Stimulated activated memory B cell treated with anti-CD40 and anti-IgM and Interleukin-4, amounts not matched to agents 10 μg/mL and 1 μg/mL and 100 μg/mL, for 72 hours (primary cell): ENCODE data around the gene ANKRD10.
A peak's percentile ranks its signal among the peaks of the same experiment; 100 is the strongest.

ENCODE experiments used
- ATAC-seq: fragments of 150-1000 bp; cut with Tn5 transposase; 2 replicates; pipeline ENCODE4 v1.10.0; 2021
- H3K27ac Mint-ChIP-seq: one replicate; pipeline ENCODE4 v1.8.0; 2022; ENCODE audit warnings: mild to moderate bottlenecking, mixed read lengths
- H3K27me3 Mint-ChIP-seq: one replicate; pipeline ENCODE4 v1.8.0; 2022; ENCODE audit warnings: mixed read lengths
- H3K36me3 Mint-ChIP-seq: one replicate; pipeline ENCODE4 v1.8.0; 2022; ENCODE audit warnings: mixed read lengths
- H3K4me1 Mint-ChIP-seq: one replicate; pipeline ENCODE4 v1.8.0; 2022; ENCODE audit warnings: mixed read lengths
- H3K4me3 Mint-ChIP-seq: one replicate; pipeline ENCODE4 v1.8.0; 2022; ENCODE audit warnings: mild to moderate bottlenecking, moderate library complexity, mixed read lengths
- H3K9me3 Mint-ChIP-seq: one replicate; pipeline ENCODE4 v1.8.0; 2022; ENCODE audit warnings: mixed read lengths

The ANKRD10 gene

GRCh38 chr13:110872768-110873638 lies 41.9 kb downstream of the ANKRD10 start:
- no peak overlapping the region for H3K27ac Mint-ChIP-seq
- H3K36me3 Mint-ChIP-seq: no peaks in the 10 kb centered on the region
- H3K9me3 Mint-ChIP-seq: no peaks in the 10 kb centered on the region
- no peak overlapping the region for H3K4me3 Mint-ChIP-seq
- H3K27me3 Mint-ChIP-seq: peaks cover 30% of the 10 kb centered on the region
- peaks cover 6% of the 10 kb centered on the region for H3K4me1 Mint-ChIP-seq
- no peak for ATAC-seq

GRCh38 chr13:110872034-110872767 lies 42.7 kb downstream of the ANKRD10 start:
- peaks cover 6% of the 10 kb centered on the region for H3K4me1 Mint-ChIP-seq
- peak; percentile 25 for ATAC-seq
- peaks cover 38% of the 10 kb centered on the region for H3K27me3 Mint-ChIP-seq

GRCh38 chr13:110869805-110870706 lies 44.8 kb downstream of the ANKRD10 start:
- peaks cover 4% of the 10 kb centered on the region for H3K9me3 Mint-ChIP-seq
- H3K4me3 Mint-ChIP-seq: no peak overlapping the region
- ATAC-seq: no peak
- peaks cover 49% of the 10 kb centered on the region for H3K27me3 Mint-ChIP-seq
- no peak overlapping the region for H3K27ac Mint-ChIP-seq
- peaks cover 6% of the 10 kb centered on the region for H3K4me1 Mint-ChIP-seq
- no peaks in the 10 kb centered on the region for H3K36me3 Mint-ChIP-seq

More at GRCh38 chr13:110872034-110872767, 42.7 kb downstream of the ANKRD10 start:
- no peaks in the 10 kb centered on the region for H3K36me3 Mint-ChIP-seq
- no peak overlapping the region for H3K4me3 Mint-ChIP-seq
- no peak overlapping the region for H3K27ac Mint-ChIP-seq
- H3K9me3 Mint-ChIP-seq: no peaks in the 10 kb centered on the region

GRCh38 chr13:110869231-110869804 lies 45.6 kb downstream of the ANKRD10 start:
- Mint-ChIP-seq H3K9me3 (peaks cover 4% of the 10 kb centered on the region), H3K4me1 (peaks cover 6% of the 10 kb centered on the region), H3K27ac (no peak overlapping the region), H3K4me3 (no peak overlapping the region), H3K27me3 (peaks cover 56% of the 10 kb centered on the region), H3K36me3 (no peaks in the 10 kb centered on the region)
- no peak for ATAC-seq

- H3K36me3 Mint-ChIP-seq: no peaks in the 10 kb centered on the region
- peaks cover 6% of the 10 kb centered on the region for H3K4me1 Mint-ChIP-seq
- no peak overlapping the region for H3K27ac Mint-ChIP-seq
- H3K27me3 Mint-ChIP-seq: peaks cover 62% of the 10 kb centered on the region
- peaks cover 4% of the 10 kb centered on the region for H3K9me3 Mint-ChIP-seq
- no peak for ATAC-seq
- H3K4me3 Mint-ChIP-seq: no peak overlapping the region
These were observed 46.1 kb downstream of the ANKRD10 start for GRCh38 chr13:110868720-110869119.

GRCh38 chr13:110867380-110867779 lies 47.5 kb downstream of the ANKRD10 start:
- no peak for ATAC-seq
- Mint-ChIP-seq H3K9me3 (peaks cover 4% of the 10 kb centered on the region), H3K36me3 (no peaks in the 10 kb centered on the region), H3K4me3 (no peak overlapping the region), H3K27me3 (peaks cover 68% of the 10 kb centered on the region), H3K4me1 (peaks cover 6% of the 10 kb centered on the region), H3K27ac (no peak overlapping the region)

GRCh38 chr13:110866491-110867170 lies 48.2 kb downstream of the ANKRD10 start:
- H3K9me3 Mint-ChIP-seq: peaks cover 4% of the 10 kb centered on the region
- H3K27ac Mint-ChIP-seq: no peak overlapping the region
- peaks cover 68% of the 10 kb centered on the region for H3K27me3 Mint-ChIP-seq
- H3K4me3 Mint-ChIP-seq: no peak overlapping the region
- peaks cover 6% of the 10 kb centered on the region for H3K4me1 Mint-ChIP-seq
- H3K36me3 Mint-ChIP-seq: no peaks in the 10 kb centered on the region
- ATAC-seq: no peak

- no peak overlapping the region for H3K27ac Mint-ChIP-seq
- H3K4me3 Mint-ChIP-seq: no peak overlapping the region
- H3K4me1 Mint-ChIP-seq: no peaks in the 10 kb centered on the region
- H3K9me3 Mint-ChIP-seq: peaks cover 4% of the 10 kb centered on the region
- no peaks in the 10 kb centered on the region for H3K36me3 Mint-ChIP-seq
- no peak for ATAC-seq
- peaks cover 45% of the 10 kb centered on the region for H3K27me3 Mint-ChIP-seq
These were observed 51.2 kb downstream of the ANKRD10 start for GRCh38 chr13:110863685-110864084.

- H3K4me3 Mint-ChIP-seq: no peak overlapping the region
- no peaks in the 10 kb centered on the region for H3K36me3 Mint-ChIP-seq
- H3K27ac Mint-ChIP-seq: no peak overlapping the region
- ATAC-seq: no peak
- H3K4me1 Mint-ChIP-seq: no peaks in the 10 kb centered on the region
- peaks cover 22% of the 10 kb centered on the region for H3K27me3 Mint-ChIP-seq
- H3K9me3 Mint-ChIP-seq: peaks cover 3% of the 10 kb centered on the region
These were observed 53.9 kb downstream of the ANKRD10 start for GRCh38 chr13:110860983-110861382.

- no peaks in the 10 kb centered on the region for H3K27me3 Mint-ChIP-seq
- H3K9me3 Mint-ChIP-seq: peaks cover 3% of the 10 kb centered on the region
- no peak overlapping the region for H3K4me3 Mint-ChIP-seq
- H3K27ac Mint-ChIP-seq: no peak overlapping the region
- H3K36me3 Mint-ChIP-seq: no peaks in the 10 kb centered on the region
- H3K4me1 Mint-ChIP-seq: no peaks in the 10 kb centered on the region
- peak; percentile 36 for ATAC-seq
These were observed 57.7 kb downstream of the ANKRD10 start for GRCh38 chr13:110856942-110857835.

GRCh38 chr13:110855363-110855762 lies 59.5 kb downstream of the ANKRD10 start:
- Mint-ChIP-seq H3K4me3 (no peak overlapping the region), H3K9me3 (peaks cover 3% of the 10 kb centered on the region), H3K4me1 (no peaks in the 10 kb centered on the region), H3K27ac (no peak overlapping the region), H3K27me3 (peaks cover 7% of the 10 kb centered on the region), H3K36me3 (no peaks in the 10 kb centered on the region)
- ATAC-seq: no peak

GRCh38 chr13:110854866-110855265 lies 60.0 kb downstream of the ANKRD10 start:
- peaks cover 12% of the 10 kb centered on the region for H3K27me3 Mint-ChIP-seq

GRCh38 chr13:110853235-110853721 lies 61.6 kb downstream of the ANKRD10 start:
- H3K9me3 Mint-ChIP-seq: peaks cover 3% of the 10 kb centered on the region

More at GRCh38 chr13:110854866-110855265, 60.0 kb downstream of the ANKRD10 start:
- Mint-ChIP-seq H3K27ac (no peak overlapping the region), H3K4me3 (no peak overlapping the region), H3K4me1 (no peaks in the 10 kb centered on the region), H3K36me3 (no peaks in the 10 kb centered on the region), H3K9me3 (peaks cover 3% of the 10 kb centered on the region)
- ATAC-seq: no peak

More at GRCh38 chr13:110853235-110853721, 61.6 kb downstream of the ANKRD10 start:
- peak; percentile 8 for ATAC-seq
- Mint-ChIP-seq H3K36me3 (no peaks in the 10 kb centered on the region), H3K27ac (no peak overlapping the region), H3K4me1 (no peaks in the 10 kb centered on the region), H3K4me3 (no peak overlapping the region), H3K27me3 (peaks cover 14% of the 10 kb centered on the region)
